ENCODE results near the gene STK38L. TPM values are rescaled to one million over a fixed set of nuclear protein-coding genes. Genes with fewer than 3 reads are reported as not detected.

Gene STK38L
- total RNA-seq, 4 donors from 2014 or later: 26.9 to 69.3 (median 49.9) TPM

- Histone ChIP-seq H3K4me3 (no peak overlapping the region), H3K27me3 (no peaks in the 10 kb centered on the region), H3K4me1 (peaks cover 0 to 8% of the 10 kb centered on the region in 2 donors), H3K36me3 (no peaks in the 10 kb centered on the region), H3K27ac (peak overlapping the region in 1 of 2 donors; percentile 48), H3K9me3 (no peaks in the 10 kb centered on the region)
- no peak for DNase-seq
- intact Hi-C loops (cut with DNase I; ENCODE audit: low total_unique reads): no loop called here
- TF ChIP-seq POLR2A (IDR thresholded peaks at IDR 0.05) (no peak), CTCF (IDR thresholded peaks at IDR 0.05) (no peak)
These were observed 48.6 kb downstream of the STK38L start for GRCh38 chr12:27292718-27293117.

- intact Hi-C loops (cut with DNase I; ENCODE audit: low total_unique reads): no loop called here
- no peak for TF ChIP-seq CTCF (IDR thresholded peaks at IDR 0.05)
- TF ChIP-seq POLR2A (IDR thresholded peaks at IDR 0.05): no peak
- Histone ChIP-seq H3K27ac (peak overlapping the region in 1 of 2 donors; percentile 48), H3K4me1 (peaks cover 0 to 8% of the 10 kb centered on the region in 2 donors), H3K27me3 (no peaks in the 10 kb centered on the region), H3K9me3 (no peaks in the 10 kb centered on the region), H3K4me3 (no peak overlapping the region), H3K36me3 (no peaks in the 10 kb centered on the region)
- DNase-seq: no peak
These were observed 49.4 kb downstream of the STK38L start for GRCh38 chr12:27293463-27293862.

- Histone ChIP-seq H3K4me3 (no peak overlapping the region), H3K27me3 (no peaks in the 10 kb centered on the region), H3K4me1 (no peaks in the 10 kb centered on the region), H3K27ac (no peak overlapping the region), H3K9me3 (no peaks in the 10 kb centered on the region), H3K36me3 (no peaks in the 10 kb centered on the region)
- TF ChIP-seq CTCF (IDR thresholded peaks at IDR 0.05): no peak
- TF ChIP-seq POLR2A (IDR thresholded peaks at IDR 0.05): no peak
- no peak for DNase-seq
- intact Hi-C loops (cut with DNase I; ENCODE audit: low total_unique reads): no loop called here
These were observed 52.6 kb downstream of the STK38L start for GRCh38 chr12:27296674-27297073.

- Histone ChIP-seq H3K27ac (no peak overlapping the region), H3K4me1 (no peaks in the 10 kb centered on the region), H3K36me3 (no peaks in the 10 kb centered on the region), H3K27me3 (no peaks in the 10 kb centered on the region), H3K4me3 (no peak overlapping the region), H3K9me3 (no peaks in the 10 kb centered on the region)
- intact Hi-C loops (cut with DNase I; ENCODE audit: low total_unique reads): no loop called here
- no peak for TF ChIP-seq POLR2A (IDR thresholded peaks at IDR 0.05)
- TF ChIP-seq CTCF (IDR thresholded peaks at IDR 0.05): no peak
- no peak for DNase-seq
These were observed 53.5 kb downstream of the STK38L start for GRCh38 chr12:27297566-27297965.

- H3K4me1 ChIP-seq: no peaks in the 10 kb centered on the region
- no peaks in the 10 kb centered on the region for H3K27me3 ChIP-seq
- H3K4me3 ChIP-seq: no peak overlapping the region
- intact Hi-C loops (cut with DNase I; ENCODE audit: low total_unique reads): no loop called here
- no peaks in the 10 kb centered on the region for H3K36me3 ChIP-seq
- no peak for DNase-seq
- TF ChIP-seq CTCF (IDR thresholded peaks at IDR 0.05): no peak
- no peak for TF ChIP-seq POLR2A (IDR thresholded peaks at IDR 0.05)
- no peaks in the 10 kb centered on the region for H3K9me3 ChIP-seq
- H3K27ac ChIP-seq: peak overlapping the region in 1 of 2 donors; percentile 8
These were observed 55.0 kb downstream of the STK38L start for GRCh38 chr12:27299102-27299501.
